GM12865 (cell line): ENCODE data around the gene TNS3.

Source experiments
- DNase-seq: peaks from one replicate; pipeline ENCODE4 v3.0.0; 2010; ENCODE audit warnings: low read depth
- H3K4me3 ChIP-seq: 2 replicates; pipeline ENCODE4 v1.5.1; 2011; ENCODE audit warnings: mild to moderate bottlenecking, low read depth, low read length, control low read depth
- TF ChIP-seq, protein P1 (sequence below): IDR thresholded peaks from 2 replicates; pipeline ENCODE4 v1.5.1; 2011; ENCODE audit warnings: low read length, control low read depth, low read depth, inconsistent platforms; ENCODE audit not compliant: insufficient read depth; ENCODE audit errors: missing control alignments

TNS3 gene

DNA sequence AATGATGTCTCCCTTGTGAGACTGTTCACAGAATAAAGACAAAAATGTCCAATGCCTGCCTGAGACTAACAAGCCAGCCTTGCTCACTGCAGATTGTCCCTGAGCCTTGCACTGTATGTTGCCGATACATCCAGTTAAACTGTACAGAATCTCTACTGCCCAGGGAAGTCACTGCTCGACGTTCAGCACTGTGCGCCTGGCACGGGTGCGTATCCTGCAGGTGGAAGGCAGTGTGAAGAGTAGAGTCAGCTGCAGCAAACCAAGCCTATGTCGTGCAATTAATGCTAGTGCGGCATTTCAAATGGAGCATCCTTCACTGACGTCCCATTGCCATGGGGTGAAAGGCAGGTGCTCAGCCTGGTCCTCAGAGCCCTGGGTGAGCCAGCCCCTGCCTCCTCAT is 132.9 kb downstream of the TNS3 start:
- DNase-seq: no peak
- H3K4me3 ChIP-seq: no peak overlapping the region
- TF ChIP-seq, protein P1, sequence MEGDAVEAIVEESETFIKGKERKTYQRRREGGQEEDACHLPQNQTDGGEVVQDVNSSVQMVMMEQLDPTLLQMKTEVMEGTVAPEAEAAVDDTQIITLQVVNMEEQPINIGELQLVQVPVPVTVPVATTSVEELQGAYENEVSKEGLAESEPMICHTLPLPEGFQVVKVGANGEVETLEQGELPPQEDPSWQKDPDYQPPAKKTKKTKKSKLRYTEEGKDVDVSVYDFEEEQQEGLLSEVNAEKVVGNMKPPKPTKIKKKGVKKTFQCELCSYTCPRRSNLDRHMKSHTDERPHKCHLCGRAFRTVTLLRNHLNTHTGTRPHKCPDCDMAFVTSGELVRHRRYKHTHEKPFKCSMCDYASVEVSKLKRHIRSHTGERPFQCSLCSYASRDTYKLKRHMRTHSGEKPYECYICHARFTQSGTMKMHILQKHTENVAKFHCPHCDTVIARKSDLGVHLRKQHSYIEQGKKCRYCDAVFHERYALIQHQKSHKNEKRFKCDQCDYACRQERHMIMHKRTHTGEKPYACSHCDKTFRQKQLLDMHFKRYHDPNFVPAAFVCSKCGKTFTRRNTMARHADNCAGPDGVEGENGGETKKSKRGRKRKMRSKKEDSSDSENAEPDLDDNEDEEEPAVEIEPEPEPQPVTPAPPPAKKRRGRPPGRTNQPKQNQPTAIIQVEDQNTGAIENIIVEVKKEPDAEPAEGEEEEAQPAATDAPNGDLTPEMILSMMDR: no peak

- TF ChIP-seq, protein P1: no peak
- no peak overlapping the region for H3K4me3 ChIP-seq
- no peak for DNase-seq
These were observed 134.1 kb downstream of the TNS3 start for GRCh38 chr7:47447621-47448349.

DNA sequence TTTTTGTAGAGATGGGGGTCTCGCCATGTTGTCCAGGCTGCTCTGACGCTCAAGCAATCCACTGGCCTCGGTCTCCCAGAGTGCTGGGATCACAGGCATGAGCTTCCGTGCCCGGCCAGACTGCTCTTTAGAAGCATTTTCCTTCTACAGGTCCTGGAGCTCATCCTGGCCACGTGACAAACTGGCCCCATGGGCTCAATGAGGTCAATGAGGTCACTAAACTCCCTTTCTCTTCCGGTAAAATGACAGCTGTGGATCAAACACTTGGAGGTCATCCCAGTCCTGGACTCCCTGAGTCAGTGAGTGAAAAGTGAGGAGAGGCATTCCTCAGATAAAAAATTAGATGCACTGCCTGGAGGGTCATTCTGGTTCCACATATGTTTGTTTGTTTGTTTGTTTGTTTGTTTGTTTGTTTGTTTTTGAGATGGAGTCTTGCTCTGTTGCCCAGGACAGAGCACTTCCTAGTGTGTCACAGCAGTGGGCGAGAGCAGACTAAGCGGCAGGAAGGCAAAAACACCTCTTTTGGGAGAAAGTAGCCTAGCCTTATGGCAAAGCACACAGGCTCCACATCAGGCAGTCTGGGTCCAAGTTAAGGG is 134.9 kb downstream of the TNS3 start:
- no peak overlapping the region for H3K4me3 ChIP-seq
- DNase-seq: no peak
- TF ChIP-seq, protein P1: no peak

DNA sequence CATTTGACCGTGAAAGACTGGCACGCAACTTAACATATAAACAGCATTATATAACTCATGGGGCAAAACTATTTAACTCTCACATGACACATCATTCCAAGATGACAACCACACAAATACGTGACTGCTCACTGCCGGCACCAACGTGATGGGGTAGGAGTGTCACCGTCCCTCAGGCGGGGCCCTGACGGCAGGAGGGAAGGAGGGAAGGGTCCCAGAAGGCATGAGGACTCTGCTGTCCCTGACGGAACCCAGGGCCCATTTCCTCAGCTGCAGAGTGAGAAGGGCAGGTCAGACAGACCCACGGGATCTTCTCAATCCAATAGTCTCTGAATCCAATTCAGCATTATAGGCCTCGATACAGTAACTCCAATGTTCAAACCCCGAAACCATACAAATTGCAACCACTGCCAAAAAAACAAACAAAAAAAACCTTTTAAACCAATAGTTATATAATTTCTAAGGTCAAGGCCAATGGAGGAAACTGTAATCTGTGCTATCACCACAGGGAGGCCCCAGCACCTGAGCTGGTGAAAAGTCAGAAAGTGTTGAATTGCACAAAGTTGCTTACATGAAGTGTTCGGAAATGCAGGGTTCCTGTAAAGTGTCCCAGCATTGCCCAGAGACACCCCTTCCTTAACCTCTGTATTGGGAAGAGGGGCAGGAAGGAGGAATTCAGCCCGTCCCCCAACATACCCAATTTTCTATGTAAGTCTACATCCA is 137.4 kb downstream of the TNS3 start:
- peak; percentile 35 for DNase-seq
- TF ChIP-seq, protein P1: peak; percentile 52
- no peak overlapping the region for H3K4me3 ChIP-seq

DNA sequence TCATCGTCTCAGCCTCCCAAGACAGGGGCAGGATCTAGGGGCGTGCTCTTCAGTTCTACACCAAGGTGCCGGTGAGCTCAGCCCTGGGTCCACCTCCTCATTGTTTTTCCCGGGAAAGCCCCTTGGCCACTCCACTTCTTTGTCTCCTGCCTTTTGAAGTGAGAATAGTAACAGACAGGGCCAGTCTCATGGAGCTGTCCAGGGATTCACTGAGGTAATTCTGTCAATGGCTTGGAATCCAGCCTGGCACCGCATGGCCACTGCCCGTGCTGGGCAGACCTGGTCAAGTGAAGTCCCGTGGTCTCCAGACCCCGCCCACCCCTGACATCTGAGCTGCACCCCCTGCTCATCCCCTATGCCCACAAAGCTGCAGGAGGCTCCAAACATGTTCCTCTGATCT is 138.9 kb downstream of the TNS3 start:
- no peak for DNase-seq
- TF ChIP-seq, protein P1: no peak
- no peak overlapping the region for H3K4me3 ChIP-seq

GRCh38 chr7:47442605-47442865 is 139.4 kb downstream of the TNS3 start:
- no peak overlapping the region for H3K4me3 ChIP-seq
- TF ChIP-seq, protein P1: no peak
- DNase-seq: no peak
